Stimulated activated CD4-positive, alpha-beta T cell treated with anti-CD3 and anti-CD28 coated beads, Interleukin-2, amount 100 ng/mL, for 24 hours (primary cell): ENCODE data around the gene ISG20L2.
A peak's percentile ranks its signal among the peaks of the same experiment; 100 is the strongest.

ENCODE experiments used
- DNase-seq, 2 donors: peaks; one replicate each; pipeline ENCODE4 v3.0.0-alpha.2; 2020

ISG20L2 gene

DNA sequence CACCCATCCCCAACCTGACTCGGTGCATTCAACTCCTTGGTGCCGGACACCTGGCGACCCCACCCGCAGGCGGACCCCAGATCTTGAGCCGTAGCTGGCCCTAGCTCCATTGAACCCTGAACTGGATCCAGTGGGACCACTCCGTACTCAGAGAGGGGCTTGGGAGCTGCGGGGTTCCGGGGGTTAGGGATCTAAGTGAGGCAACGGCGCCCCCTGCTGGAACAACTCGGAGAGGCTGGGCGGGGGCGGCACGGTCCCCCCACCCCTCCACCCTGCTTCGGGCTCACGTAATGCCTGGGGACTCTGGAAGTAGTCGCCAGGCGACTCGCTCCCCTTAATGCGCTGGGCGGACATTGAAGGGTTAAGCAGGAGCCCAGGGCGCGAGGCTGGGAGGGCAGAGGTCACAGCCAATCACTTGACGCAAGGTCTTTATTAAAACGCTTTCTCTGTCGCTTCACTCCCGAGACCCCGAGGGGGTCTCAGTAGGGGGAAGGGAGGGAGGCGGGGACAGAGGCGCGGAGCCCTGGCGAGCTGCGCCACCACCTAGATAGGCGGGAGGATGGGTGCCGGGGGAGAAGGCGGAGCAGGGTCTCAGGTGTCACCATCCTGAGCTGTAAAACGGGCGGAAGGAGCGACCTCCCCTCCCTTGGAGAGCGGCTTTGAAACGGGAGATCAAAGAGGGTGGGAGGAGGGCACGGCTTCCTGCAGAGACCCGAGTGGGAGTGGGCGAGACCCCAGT is 22.5 kb downstream of the ISG20L2 start:
- peak; percentile 80 for DNase-seq

DNA sequence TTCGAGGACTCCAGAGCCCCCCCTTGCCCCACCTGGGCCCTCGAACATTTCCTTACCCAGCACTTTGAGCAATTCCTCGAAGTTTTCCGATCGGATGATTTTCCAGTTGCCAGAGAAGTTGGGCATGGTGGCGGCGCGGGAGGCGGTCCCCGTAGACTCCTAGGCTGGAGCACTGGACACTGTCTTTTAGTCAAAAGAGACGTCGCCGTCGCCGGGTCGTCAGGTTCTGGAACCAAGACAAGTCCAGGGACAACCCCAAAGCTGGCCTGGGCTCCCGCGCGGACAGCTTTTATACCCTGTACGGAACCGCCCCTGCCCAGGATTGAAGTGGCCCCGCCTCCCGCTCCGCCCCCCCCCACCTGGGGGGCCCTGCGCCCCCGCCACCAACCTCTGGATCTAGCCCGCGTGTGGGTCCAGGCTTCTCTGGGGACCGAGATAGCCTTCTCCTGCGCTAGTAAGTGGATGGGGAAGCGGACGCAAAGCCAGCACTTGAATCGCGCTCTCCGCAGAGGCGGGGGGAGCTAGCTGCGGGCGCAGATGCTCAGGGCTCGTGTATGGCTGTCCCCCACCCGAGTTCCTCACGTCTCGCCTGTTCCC is 23.1 kb downstream of the ISG20L2 start, which contains the start of gene CRABP2:
CRABP2 (minus strand) TSS at position 263 of the 597 bp plus-strand sequence; CDS start at position 126, 137 bp downstream.
- DNase-seq, result peak; percentile 30 to 43

DNA sequence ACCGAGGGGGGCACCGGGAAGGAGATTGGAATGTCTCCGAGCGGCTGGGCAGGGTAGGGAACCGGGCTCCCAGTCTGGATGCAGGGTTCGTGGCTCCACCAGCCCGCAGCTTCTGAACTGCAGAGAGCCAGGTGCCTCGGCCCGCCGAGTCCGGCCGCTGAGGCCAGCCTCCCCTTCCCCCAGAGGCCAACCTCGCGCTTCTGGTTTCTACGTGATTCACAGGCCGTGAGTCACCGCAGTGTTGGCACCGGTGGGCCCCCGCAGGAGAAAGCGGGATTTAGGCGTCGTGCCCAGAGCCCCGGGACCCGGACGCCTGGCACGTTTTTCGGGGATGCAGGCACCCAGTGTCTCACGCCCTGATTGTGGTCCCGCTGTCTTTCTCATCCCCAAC is 23.6 kb downstream of the ISG20L2 start:
- DNase-seq, result peak; percentile 56 to 58

DNA sequence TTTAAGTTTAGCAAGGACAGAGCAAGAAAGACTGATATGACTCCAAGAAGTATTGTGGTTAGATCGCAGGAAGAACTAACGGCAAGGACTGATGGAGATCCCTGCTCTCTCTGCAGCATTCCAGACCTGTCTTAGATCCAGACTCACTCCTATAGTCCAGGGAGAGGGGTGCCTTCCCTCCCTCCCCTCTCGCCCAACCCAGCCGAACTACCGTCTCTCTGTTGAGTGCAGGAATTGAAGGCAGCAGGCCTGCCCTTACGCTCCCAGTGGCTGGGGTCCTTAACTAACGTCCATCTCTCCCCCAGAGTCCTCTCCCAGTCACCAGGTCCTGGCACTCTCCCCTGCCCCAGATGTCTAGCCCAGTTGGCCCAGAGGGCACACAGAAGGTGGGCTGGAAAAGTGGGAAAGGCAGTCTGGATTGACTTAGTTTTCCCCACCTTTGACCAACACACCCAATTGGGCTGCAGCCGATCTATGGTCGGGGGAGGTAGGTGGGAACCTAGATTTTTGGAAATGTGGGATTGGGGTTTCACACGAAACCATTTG is 24.3 kb downstream of the ISG20L2 start:
- no peak for DNase-seq

DNA sequence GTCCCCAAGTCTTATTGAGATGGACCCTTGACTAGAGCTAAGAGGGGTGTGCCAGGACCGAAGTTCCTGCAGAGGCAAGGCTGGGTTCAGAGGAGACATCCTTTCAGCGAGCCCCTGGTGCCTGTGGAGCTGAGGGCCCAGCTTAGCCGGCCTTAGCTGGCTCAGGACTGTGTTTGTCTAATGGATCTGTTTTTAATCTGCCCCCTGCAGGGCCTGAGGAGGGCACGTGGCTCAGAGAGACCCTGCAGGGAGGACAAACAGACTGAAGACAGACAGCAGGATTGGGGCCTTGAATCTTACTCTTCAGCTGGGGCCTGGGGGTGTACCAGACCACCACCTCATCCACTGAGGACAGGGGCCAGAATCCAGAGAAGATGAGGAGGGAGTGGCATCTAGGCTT is 24.8 kb downstream of the ISG20L2 start:
- DNase-seq, result no peak

DNA sequence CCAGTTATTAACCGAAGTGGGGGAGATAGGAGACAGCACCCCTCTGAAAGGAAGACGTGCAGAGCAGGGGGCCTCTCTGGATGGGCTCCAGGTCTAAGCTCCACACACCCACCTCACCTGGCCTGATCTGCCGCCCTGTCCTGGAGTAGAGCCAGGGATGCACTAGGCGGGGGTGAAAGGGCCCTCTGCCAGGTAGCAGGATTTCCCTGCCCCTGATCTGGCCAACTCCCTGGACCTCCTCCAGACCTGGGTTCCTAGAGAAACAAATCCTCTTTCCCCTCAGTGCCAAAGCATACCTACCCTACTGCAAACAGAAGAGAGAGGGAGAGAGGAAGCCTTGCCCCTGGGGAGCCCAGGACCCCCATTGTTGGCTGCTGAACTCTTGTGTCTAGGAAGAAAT is 25.2 kb downstream of the ISG20L2 start:
- DNase-seq, result no peak

DNA sequence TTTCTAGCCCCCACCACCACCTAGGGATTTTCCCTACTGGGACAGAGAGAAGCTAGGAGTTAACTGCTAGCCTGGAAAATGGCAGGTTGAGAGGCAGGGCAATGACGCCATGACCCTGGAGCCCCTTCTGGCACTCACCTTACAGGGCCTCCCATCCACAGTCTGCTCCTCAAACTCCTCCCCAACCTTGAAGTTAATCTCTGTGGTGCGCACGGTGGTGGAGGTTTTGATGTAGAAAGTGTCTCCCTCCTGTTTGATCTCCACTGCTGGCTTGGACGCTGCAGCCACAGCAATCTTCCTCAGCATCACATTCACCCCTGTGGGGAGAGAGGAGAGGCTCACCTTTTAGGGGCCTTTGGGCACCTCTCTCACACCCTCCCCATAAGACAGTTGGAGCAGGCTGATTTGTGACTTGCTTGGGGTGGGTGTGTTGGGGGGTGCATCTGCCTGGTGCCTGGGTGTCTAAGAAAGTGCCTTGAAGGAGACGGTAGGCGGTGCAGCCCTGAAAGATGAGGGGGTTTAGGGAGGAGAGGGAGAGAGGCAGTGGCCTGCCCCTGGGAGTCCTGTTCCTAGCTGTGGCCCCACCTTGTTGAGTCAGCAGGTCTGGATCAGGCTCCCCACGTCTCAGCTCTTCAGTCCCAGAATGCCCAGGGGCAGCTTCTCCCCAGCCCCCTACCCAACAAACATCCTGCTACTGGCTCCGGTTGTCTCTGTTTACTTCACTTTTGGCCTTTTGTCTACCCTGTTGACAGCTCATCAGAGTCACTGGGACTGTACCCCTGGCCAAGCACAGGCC is 27.6 kb downstream of the ISG20L2 start:
- no peak for DNase-seq

DNA sequence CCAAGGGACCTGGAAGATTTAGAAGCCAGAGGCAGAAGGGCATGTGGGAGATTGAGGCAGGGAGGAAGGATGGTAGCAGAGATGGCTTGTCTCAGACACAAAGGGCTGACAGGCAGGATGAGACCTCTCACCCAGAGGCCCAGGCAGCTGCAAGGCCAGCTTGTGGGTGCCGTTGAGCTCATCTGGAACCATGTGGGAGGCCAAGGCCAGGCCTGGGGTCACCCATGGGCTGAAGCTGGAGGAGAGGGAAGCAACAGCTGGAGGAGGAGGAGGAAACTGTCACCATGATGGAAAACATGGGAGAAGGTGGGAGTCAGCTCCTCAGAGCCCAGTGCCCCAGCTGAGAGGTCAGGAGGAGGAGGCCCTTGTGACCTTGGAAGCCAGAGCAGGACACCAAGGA is 29.6 kb downstream of the ISG20L2 start:
- DNase-seq, result no peak

DNA sequence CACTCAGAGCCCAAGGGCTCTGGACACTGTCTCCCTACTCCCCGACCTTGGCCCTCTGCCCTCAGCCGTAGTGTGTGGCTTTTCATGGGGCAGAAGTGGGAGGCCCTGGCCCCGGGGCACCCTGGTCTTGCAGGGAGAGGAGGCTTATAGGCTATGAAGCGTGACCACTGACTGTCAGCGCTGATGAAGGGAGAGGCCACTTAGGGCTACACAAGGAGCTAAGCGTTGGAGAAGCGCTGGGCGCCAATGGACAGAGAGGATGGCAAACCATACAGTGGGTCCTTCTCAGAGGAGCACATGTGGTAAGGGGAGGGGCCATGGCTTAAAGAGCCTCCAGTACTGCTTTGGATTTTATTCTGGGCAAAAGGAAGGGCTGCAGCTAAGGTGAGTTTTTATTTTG is 31.1 kb downstream of the ISG20L2 start:
- no peak for DNase-seq

DNA sequence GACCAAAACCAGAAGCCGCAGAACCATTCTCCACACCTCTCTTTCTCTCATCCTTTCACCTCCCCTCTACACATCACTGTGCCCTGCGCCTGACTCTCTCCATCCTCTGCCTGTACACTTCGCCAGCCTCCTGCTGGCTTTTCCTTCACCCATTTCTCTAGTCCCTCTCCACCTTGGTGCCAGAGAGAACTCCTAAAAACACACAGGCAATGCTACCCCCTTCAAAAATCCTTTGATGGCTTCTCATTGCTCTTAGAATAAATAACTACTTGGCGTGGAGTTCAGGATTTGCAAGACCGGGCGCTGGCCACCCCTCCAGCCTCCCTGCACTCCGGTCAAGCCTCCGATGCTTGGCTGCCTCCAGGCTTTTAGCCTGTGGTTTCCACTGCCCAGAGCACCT is 31.8 kb downstream of the ISG20L2 start:
- DNase-seq, result no peak

DNA sequence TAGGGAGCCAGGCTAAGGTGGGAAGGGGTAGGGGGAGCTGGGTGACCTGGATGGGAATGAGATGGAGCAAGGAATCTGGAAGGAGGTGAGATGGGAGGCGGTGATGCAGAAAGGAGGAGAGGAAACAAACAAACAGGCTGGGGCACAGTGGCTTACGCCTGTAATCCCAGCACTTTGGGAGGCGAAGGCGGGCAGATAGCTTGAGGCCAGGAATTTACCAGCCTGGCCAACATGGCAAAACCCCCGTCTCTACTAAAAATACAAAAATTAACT is 33.9 kb downstream of the ISG20L2 start:
- DNase-seq, result no peak

DNA sequence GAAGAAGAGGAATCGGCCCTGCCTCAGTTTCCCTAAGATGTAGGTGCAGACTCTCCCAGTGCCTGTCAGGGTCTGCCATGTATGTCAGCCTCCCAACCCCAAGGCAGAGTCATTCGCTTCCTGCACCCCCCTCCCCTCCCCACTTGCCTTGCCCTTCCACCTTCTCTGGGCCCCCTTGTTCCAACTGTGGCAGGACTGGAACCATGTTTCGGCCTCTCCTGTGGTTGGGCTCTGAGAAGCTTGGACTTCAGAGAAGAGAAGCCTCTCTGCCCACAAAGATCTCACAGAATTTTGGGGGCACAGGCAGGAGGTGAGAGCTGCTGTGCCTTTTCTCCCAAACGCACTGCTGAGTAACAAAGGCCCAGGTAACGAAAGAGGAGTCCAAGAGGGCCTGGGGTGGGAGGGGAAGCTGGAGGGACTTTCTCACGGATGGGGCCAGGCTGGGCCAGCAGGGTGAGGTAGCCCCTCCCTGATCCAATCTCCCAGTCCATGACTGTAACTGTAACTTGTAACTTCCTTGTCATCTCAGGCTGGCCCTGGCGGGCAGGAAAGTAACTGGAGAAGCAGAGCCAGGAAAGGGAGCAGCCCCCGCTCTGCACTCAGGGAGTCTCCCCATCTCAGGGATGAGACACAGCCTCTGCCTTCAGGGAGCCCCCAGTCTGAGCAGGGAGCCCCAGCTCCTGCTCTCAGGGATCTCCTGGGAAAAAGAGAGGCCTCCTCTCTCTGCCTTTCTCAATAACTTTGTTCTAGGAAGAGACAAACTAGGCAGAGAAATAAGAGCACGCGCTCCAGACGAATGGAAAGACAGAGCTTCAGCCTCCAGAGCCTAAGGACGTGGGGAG is 34.5 kb downstream of the ISG20L2 start:
- DNase-seq, result no peak

DNA sequence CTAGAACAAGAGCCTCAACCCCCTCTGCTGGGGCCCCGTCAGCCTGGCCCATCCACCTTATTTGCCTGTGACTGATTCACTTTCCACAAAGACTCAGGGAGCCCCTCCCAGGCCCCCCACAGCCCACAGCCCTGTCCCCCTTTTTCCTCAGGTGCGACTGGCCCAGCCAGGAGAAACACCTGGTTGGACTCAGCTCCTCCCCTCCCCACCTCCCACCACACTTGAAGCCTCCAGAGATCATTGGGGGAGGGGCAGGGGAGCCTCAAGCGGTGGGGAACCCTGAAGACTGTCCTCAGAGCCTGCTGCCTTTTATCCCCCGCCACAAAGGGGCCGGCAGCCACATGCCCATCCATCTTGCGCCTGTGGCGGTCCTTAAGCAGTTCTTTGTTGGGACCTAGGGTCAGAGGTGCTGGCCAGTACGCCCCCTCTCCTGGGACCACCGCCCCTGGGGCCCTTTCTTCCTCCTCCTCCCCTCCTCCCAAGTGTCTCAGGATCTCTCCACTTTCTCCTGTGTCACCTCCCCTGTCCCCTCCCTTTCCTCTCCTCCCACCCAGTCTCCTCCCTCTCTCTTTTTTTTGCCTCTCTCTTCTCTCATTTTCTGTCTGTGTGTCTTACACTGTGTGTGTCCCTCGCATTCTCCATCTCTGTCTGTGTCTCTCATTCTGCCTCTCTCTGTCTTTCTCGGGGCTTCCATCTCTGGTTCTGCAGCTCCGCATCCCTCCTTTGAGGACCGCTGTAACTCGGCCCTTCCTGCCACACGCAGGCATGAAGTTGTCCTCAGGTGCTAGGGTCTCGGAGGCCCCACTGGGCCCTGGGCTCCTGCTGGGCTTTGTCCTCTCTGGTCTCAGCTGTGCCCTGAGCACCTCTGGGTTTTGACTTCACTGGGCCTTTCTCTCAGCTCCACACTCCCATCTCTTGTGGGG is 35.4 kb downstream of the ISG20L2 start:
- DNase-seq, result no peak

DNA sequence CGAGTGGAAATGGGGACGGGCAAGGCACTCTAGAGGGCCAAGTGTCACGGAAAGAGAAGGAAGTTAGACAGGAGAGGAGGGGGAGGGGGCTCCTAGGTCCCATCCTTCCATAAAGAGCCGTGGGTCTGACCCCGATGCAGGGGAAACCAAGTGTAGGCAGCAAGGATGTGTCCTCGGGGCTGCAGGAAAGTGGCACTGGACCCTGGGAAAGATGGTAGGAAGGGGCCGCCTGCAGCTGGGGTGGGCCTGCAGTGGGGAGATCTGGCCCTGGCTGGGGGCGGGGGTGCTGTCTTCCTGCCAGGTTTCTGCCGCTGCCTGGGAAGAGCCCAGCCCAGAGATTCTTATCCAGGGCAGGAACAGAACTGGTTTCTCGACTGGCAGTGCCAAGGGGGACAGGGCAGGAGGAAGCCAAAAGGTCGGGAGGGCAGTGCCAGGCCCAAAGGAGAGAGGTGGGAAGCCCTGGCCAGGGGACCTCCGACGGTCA is 36.1 kb downstream of the ISG20L2 start:
- no peak for DNase-seq

DNA sequence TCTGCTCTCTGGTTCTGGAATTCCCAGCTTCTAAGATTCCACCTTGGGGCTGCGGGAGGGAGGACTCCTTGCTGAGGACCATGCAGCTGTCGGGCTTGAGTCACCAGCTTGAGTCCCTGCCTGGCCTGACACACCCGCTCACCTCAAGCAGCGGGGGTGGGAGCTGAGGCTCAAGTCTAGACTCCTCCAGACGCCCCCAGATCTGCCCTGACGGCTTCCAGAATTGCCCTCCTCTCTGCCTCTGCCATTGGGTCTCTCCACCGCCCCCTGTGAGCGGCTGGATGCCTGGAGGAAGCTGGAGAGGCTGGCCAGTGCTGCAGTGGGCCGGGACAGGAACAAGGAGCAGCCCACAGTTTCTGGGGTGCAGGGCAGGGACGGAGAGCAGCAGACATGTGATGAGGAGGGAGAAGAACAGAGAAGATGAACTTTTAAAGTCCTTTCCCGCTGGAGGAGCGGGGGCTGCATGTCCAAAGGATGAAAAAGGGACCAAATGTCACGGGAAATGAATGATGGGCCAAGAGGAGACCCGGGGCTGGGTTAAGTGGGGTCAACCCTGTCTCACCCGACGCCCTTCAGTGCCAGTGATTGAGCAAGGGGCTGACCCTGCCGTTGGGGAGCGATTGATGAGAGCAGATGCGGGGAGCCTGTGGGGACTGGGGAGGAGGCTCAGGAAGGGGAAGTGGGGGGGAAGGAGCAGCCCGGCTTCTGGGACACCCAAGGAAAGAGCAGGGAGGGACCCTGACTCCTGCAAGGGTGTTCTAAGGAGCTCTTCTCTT is 36.7 kb downstream of the ISG20L2 start:
- DNase-seq, result no peak

DNA sequence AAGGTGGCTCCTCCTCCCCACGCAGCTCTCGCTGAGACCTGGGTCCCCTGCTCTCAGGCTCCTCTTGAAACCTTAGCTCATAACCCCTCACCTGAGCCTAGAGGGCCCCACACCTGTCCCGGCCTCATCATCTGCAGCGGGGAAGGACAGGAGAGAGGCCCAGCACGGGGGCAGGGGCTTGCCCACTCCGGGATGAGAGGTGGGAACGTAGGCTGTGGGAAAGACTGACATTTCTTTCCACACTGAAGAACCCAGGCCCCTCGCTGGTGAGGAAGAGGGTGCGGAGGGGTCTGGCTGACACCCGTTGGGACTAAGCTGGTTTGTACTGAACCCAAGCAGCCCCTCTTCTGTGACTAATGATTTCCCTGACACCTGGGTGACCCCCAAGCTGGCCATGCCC is 37.4 kb downstream of the ISG20L2 start:
- no peak for DNase-seq

DNA sequence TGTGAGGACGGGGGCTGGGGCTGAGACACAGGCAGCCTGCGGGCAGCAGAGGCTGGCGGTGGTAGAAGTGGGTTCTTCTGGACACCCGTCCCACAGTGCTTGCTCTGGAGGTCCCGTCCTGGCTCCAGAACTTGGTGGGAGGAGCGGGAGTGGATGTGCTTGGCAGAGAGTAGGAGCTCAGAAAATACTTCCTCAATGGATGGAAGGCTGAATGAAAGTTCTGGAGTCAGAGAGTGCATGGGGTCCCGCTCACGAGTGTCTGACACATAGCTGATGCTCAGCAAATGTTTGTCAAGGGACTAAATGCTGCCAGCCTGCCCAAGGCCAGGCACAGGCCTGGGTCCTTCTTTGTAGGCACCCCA is 37.9 kb downstream of the ISG20L2 start:
- no peak for DNase-seq

DNA sequence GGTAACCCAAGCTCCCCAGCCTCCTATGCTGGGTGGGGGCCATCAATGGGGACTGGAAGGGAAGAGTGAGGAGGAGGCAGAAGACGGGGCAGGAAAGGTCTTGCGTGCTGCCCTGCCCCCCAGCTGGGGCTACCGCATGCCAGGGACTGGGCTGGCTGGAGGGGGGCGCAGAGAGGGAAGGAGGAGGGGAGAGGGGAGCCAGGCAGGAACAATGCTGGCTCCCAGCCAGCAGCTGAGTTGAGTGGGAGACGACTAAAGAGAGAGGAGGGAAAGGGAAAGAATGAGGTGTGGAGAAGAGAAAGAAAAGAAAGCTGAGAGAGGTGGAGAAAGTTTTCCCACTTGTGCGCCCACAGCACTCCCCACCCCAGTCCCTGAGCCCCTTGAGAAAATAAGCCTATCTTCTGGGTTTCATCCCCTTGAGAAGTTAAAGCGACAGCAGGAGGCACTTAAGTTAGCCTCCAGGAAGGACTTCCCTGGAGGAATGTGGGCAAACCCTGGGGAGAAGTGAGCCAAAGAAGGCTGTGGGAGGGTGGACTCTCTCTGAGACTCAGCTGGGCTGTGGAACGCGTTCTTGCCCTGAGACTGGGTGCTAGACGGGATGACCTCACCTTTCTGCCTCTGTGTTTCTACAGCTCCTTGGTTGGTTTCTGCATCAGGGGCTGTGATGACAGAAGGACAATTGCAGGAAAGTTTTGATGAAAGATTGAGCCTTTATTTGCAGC is 38.5 kb downstream of the ISG20L2 start:
- DNase-seq, result no peak

DNA sequence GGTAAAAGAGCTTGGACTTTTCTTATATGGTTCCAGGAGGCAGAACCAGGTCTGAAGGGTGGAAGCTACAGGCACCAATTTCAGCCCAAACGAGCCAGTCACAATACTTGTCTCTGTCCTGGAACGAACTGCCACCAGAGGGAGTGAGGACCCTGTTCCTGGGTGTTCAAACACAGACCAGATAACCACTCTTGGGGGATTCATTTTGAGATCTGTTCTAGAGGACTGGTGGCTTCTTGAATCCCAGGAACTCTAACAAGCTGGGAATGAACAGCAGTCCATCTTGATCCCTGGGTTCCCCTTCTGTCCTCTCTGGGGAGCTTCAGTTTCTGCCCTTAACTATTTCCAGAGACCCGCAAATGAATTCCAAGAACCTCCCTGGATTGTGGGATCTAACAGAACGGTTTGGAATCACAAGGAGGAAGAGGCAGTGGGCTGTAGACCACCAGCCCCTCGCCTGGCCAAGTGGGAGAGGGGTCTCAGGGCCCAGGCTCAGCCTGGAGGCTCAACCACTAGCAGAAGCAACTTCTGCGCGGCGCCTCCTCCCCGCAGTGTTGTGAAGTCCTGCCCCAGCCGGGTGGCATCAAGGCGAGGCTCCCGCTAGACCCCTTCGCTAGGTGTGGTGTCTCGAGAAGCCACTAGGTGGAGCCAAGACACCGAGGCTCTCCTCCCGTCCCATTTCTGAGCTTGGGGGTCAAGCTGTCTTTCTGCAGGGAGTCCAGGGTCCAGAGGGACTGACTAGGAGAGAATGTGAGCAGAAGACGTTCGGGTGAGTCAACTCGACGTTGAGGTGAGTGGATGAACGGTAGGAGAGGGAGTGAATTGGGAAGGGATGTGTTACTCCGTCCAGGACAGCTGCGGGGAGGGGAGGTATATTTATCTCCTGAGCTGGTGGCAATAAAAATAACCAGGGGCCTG is 39.3 kb downstream of the ISG20L2 start:
- DNase-seq, result peak; percentile 77 to 79
